Neural crest cell (in vitro differentiated cells): ENCODE measurements around the gene BUB3. TPM values are rescaled to one million over a fixed set of nuclear protein-coding genes. Genes with fewer than 3 reads are reported as not detected.

Experiments
- DNase-seq: peaks from one replicate; pipeline ENCODE4 v3.0.0; 2021; ENCODE audit warnings: low read depth, mixed read lengths, low spot score
- H3K27ac Mint-ChIP-seq: one replicate; pipeline ENCODE4 v1.8.0; 2021; ENCODE audit warnings: mild to moderate bottlenecking, mixed read lengths; ENCODE audit not compliant: unreplicated experiment
- H3K27me3 Mint-ChIP-seq: 2 replicates; pipeline ENCODE4 v1.8.0; 2021; ENCODE audit warnings: low read depth, mild to moderate bottlenecking, mixed read lengths
- H3K36me3 Mint-ChIP-seq: 2 replicates; pipeline ENCODE4 v1.8.0; 2021; ENCODE audit warnings: low read depth, mild to moderate bottlenecking, mixed read lengths
- H3K4me1 Mint-ChIP-seq: 2 replicates; pipeline ENCODE4 v1.8.0; 2021; ENCODE audit warnings: mixed read lengths
- H3K4me3 Mint-ChIP-seq: one replicate; pipeline ENCODE4 v1.8.0; 2021; ENCODE audit warnings: mild to moderate bottlenecking, mixed read lengths
- H3K9me3 Mint-ChIP-seq: 2 replicates; pipeline ENCODE4 v1.8.0; 2021; ENCODE audit warnings: mixed read lengths
- total RNA-seq: library from RNA; stranded (reverse); gene quantifications from 2 replicates; pipeline ENCODE4 v1.2.1, GENCODE V29; 2021
- TF ChIP-seq, protein P1 (sequence below): fragments of 200-600 bp; sonication (generic); conservative IDR thresholded peaks from 2 replicates; pipeline ENCODE4 v1.5.0; 2021; ENCODE audit warnings: antibody characterized with exemption, mild to moderate bottlenecking

Gene BUB3
- total RNA-seq, 1 donor from 2014 or later = 171 TPM

DNA sequence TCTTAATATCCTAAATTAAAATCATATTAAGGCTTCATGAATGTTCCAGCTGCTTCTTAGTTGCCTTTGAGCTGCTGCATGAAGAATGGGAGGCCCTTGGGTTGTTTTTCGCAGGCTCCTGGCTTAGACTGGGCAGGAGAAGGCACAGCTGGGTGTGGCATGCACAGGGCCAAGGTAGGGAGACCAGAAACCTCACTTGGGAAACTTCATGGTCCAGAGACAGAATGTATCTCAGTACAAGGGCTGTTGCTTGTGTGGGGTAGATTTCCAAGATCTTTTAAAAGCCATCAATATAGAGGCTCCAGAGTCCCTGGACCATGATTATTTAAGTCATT is 49.9 kb downstream of the BUB3 start:
- no peak overlapping the region for H3K4me3 Mint-ChIP-seq
- H3K9me3 Mint-ChIP-seq = peaks cover 9% of the 10 kb centered on the region
- TF ChIP-seq, protein P1, sequence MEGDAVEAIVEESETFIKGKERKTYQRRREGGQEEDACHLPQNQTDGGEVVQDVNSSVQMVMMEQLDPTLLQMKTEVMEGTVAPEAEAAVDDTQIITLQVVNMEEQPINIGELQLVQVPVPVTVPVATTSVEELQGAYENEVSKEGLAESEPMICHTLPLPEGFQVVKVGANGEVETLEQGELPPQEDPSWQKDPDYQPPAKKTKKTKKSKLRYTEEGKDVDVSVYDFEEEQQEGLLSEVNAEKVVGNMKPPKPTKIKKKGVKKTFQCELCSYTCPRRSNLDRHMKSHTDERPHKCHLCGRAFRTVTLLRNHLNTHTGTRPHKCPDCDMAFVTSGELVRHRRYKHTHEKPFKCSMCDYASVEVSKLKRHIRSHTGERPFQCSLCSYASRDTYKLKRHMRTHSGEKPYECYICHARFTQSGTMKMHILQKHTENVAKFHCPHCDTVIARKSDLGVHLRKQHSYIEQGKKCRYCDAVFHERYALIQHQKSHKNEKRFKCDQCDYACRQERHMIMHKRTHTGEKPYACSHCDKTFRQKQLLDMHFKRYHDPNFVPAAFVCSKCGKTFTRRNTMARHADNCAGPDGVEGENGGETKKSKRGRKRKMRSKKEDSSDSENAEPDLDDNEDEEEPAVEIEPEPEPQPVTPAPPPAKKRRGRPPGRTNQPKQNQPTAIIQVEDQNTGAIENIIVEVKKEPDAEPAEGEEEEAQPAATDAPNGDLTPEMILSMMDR = no peak
- no peaks in the 10 kb centered on the region for H3K27me3 Mint-ChIP-seq
- peaks cover 4% of the 10 kb centered on the region for H3K4me1 Mint-ChIP-seq
- H3K27ac Mint-ChIP-seq = peak overlapping the region; percentile 5
- no peak for DNase-seq
- peaks cover 17% of the 10 kb centered on the region for H3K36me3 Mint-ChIP-seq

GRCh38 chr10:123205041-123205440 is 50.8 kb downstream of the BUB3 start:
- no peak for DNase-seq
- peaks cover 9% of the 10 kb centered on the region for H3K9me3 Mint-ChIP-seq
- H3K4me3 Mint-ChIP-seq = no peak overlapping the region
- H3K27ac Mint-ChIP-seq = no peak overlapping the region
- H3K27me3 Mint-ChIP-seq = no peaks in the 10 kb centered on the region
- peaks cover 18% of the 10 kb centered on the region for H3K36me3 Mint-ChIP-seq
- TF ChIP-seq, protein P1 = no peak
- H3K4me1 Mint-ChIP-seq = peaks cover 4% of the 10 kb centered on the region

DNA sequence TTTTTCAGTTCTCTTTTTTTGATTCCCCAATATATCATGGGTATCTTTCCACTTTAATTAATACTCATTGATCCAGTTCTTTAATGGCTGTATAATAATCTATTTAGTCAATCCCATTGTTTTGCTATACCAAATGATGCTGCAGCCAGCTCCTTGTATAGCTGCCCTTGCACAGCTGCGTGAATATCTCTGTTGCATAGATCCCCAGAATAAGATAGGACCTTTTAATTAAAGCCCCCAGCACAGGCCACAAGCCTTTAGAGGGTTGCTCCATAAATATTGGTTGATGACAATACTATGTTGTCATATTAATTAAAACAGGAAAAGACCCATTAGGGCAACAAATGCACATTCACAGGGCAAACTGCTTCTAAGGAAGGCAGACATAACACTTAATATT is 57.9 kb downstream of the BUB3 start:
- no peak for DNase-seq
- Mint-ChIP-seq H3K36me3 (peaks cover 25% of the 10 kb centered on the region), H3K27me3 (no peaks in the 10 kb centered on the region), H3K4me1 (peaks cover 4% of the 10 kb centered on the region), H3K9me3 (peaks cover 17% of the 10 kb centered on the region), H3K27ac (no peak overlapping the region), H3K4me3 (no peak overlapping the region)
- TF ChIP-seq, protein P1 = no peak

GRCh38 chr10:123212640-123213039 is 58.4 kb downstream of the BUB3 start:
- Mint-ChIP-seq H3K27ac (no peak overlapping the region), H3K4me3 (no peak overlapping the region), H3K36me3 (peaks cover 27% of the 10 kb centered on the region), H3K27me3 (no peaks in the 10 kb centered on the region), H3K4me1 (peaks cover 4% of the 10 kb centered on the region), H3K9me3 (peaks cover 17% of the 10 kb centered on the region)
- DNase-seq = no peak
- TF ChIP-seq, protein P1 = no peak

DNA sequence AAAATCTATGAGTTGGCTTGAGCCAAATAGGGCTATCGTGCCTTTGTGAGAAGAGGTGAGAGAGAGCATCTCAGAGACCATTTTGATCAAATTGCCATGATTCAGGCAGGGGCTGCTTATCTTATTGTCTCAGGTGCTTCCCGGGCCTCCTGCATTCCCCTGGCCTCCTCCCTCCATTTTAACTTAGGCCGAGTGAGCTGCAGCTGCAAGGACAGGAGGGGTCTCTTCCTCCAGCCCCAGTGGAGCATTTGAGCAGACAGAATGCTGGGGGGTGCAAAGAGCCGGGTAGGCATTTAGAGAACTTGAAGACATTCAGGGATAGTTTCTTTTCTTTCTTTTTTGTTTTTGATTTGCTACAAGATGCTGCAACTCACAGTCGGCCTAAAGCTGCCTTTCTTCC is 59.0 kb downstream of the BUB3 start:
- peaks cover 22% of the 10 kb centered on the region for H3K36me3 Mint-ChIP-seq
- TF ChIP-seq, protein P1 = no peak
- no peaks in the 10 kb centered on the region for H3K27me3 Mint-ChIP-seq
- H3K4me3 Mint-ChIP-seq = no peak overlapping the region
- H3K4me1 Mint-ChIP-seq = peaks cover 4% of the 10 kb centered on the region
- peak overlapping the region; percentile 30 for H3K27ac Mint-ChIP-seq
- no peak for DNase-seq
- peaks cover 12% of the 10 kb centered on the region for H3K9me3 Mint-ChIP-seq

Other genes starting within 250 kb of the BUB3 start
- gene FAM24A, start 243.8 kb upstream of the BUB3 start, total RNA-seq = not detected in 2 replicates
- gene C10orf88, start 200.2 kb upstream of the BUB3 start, total RNA-seq = 11.8 and 13.5 TPM in 2 replicates
- 5.8 and 6.8 TPM in 2 replicates for gene PSTK, start 174.0 kb upstream of the BUB3 start, total RNA-seq
- gene IKZF5, start 145.6 kb upstream of the BUB3 start, total RNA-seq = 12.1 and 14.1 TPM in 2 replicates
- 16.8 and 17.2 TPM in 2 replicates for gene ACADSB, start 145.4 kb upstream of the BUB3 start, total RNA-seq
- gene HMX3, start 18.4 kb upstream of the BUB3 start, total RNA-seq = not detected in 2 replicates
- not detected in 2 replicates for gene HMX2, start 6.3 kb upstream of the BUB3 start, total RNA-seq